DMS53 (cell line): Measurements from ENCODE around the gene SCD5.

Experiments used
- DNase-seq: peaks from one replicate; lab custom pipeline; 2025; lab: John Stamatoyannopoulos, UW

SCD5 gene

GRCh38 chr4:82691431-82691830, 107.2 kb downstream of the SCD5 start:
- no peak for DNase-seq

DNA sequence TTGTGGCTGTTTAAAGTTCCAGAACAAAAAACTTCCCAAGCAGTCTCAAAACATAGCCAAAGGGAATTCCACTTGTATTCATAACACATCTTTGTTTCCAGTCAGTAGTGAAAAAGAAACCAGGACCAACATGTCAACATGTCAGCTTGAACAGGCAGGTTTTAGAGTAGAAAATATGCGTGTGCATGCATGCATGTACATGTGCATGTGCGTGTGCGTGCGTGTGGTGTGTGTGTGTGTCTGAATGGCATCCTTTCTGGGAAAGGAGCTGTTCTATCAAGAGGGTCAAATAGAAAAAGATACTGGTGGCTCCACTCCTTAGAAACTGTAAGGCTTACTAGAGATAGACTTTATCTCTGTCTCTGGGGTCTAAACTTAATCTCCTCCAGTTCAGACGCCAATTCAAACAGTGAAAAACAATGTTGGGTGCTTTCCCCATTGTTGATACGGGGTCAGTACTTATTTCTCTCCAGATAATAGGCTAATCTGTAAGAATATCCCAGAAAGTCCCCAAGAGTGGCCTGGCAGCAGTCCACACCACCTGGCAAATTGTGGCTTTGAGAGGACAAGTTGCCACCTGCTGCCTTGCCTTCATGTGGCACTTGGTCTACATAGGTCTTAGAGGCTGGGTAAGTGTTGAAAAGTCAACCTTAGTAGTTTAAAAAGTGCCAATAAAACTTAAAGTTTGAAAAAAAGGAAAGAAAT, 110.4 kb downstream of the SCD5 start:
- no peak for DNase-seq

GRCh38 chr4:82687531-82687930, 111.1 kb downstream of the SCD5 start:
- no peak for DNase-seq

DNA sequence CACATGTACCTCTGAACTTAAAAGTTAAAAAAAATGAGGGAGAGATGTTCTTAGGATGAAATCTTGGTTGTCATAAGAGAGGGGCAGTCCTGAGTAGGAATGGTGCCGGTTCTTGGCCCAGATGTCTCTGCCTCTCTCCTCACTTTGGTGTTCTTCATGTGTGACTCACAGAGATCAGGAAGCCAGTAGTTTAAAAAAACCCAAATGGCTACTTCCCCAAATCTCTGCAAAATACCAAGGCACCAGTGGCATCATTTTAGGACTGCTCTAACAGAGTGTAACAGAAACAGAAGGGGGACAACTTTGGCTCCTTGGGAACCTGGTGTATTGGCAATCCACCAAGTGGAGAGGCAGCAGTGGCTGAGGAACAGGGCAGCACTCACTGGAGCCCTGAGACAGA, 116.8 kb downstream of the SCD5 start:
- DNase-seq: no peak

DNA sequence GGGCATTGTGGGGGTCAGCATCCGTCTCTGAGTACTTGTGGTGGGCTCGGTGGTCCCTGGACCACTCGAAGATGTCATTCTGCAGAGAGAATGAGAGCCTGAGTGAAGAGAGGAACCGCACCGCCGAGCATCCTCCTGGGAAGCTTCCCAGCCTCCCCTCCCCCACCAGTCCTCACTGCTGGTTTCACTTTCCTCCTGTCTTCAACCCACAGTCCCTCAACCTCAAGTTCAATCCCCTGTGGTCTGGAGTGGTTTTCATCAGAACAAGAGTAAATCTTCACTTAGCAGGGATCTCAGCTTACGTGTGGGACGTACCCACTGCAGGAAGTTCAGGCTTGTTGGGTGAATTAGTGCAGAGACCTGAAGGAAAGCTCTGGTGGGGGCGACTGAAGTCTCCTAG, 117.8 kb downstream of the SCD5 start:
- no peak for DNase-seq

DNA sequence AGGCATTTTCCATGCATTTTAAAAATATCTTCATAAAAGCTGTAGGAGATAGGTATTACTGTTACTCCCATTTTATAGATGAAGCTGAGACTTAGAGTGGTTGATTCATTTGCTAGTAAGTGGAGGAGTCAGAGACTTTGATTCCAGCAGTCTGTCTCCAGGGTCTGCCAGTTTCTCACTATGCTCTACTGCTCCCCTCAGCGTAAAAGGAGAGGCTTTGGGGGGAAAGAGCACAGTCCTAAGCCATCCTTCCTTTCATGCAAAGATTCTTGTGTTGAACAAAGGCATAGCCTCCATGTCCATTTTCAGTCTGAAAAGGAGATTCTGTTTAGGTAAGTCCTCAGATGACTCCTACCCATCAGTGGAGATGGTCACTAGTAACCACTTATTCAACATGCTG, 119.1 kb downstream of the SCD5 start:
- no peak for DNase-seq

GRCh38 chr4:82678051-82678450, 120.5 kb downstream of the SCD5 start:
- no peak for DNase-seq

DNA sequence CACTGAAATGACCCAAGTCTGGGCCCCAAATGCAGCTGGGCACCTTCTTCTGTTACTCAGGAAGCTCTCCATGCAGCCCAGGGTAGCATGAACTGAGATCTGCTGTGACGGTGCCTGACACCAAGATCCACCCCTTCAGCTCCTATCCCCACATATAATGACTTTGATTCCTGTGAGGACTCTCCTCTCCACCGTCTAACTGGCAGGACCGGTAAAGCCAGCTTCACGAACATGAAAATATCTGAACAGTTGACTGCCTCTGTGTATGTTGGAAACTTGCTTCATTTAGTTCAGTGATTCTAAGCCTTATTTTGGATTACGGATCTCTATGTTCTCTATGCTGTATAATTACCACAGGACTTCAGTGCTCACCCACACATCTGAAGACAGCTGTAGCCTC, 121.3 kb downstream of the SCD5 start:
- DNase-seq: peak; percentile 86

DNA sequence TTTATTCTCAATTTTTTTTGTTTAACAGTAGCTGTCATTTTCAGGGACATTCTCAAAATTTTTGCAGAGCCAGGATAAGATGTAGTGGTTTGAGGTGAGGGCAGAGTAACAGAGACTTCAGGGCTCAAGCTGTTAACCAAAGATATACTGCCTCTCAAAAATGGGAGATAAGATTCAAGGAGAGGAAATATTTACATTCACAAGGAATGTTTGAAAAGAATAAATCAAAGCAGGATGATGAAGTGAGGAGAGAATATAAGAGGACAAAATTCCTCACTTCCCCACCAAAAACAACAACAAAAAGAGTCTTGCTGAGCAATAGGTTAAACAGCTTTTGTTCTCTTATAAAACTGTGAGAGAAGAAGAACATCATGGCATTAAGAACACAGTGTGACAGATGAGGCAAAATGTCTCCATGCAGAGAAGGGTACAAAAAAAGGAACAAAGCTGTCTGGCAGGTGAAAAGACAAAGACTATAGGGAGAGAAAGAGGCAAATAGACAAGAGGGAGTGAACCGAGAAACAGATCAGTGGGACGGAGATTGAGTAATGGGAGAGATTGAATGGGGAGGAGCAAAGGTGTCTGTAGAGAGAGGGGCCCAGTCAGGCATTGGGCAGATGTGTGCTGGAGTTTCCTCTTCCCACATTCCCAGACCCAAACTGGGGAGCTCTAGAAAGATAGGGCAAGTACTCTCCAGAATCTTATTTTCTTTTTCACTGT, 130.7 kb downstream of the SCD5 start:
- DNase-seq: no peak

DNA sequence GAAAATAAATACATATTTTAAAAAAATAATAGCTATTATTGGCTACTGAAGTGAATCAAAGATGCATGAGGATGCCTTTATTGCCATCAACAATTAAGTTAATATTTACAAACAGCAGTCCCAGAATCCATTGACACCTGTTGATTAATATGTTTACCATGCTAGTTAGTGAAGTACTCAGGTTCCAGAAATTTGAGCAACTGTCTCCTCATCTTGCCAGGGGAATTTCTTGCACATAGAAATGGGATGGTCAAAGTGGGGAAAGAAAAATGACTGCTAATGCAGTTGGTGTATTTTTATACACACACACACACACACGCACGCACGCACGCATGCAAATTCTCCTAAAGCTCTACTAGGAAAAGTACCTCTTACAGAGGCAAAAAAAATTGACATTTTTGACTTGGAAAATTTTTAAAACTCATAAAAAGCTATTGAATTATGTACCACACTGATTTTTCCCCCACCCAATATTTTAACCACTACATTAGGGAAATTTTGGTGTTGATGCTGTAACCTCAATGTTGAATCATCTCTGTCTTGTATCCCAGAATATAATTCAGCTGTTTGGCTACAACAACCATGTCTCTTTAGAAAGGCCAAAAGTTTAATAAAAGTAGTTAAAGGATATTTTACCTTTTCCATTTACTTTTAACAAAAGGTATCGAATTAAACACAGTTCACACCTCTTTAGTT, 131.5 kb downstream of the SCD5 start:
- no peak for DNase-seq

DNA sequence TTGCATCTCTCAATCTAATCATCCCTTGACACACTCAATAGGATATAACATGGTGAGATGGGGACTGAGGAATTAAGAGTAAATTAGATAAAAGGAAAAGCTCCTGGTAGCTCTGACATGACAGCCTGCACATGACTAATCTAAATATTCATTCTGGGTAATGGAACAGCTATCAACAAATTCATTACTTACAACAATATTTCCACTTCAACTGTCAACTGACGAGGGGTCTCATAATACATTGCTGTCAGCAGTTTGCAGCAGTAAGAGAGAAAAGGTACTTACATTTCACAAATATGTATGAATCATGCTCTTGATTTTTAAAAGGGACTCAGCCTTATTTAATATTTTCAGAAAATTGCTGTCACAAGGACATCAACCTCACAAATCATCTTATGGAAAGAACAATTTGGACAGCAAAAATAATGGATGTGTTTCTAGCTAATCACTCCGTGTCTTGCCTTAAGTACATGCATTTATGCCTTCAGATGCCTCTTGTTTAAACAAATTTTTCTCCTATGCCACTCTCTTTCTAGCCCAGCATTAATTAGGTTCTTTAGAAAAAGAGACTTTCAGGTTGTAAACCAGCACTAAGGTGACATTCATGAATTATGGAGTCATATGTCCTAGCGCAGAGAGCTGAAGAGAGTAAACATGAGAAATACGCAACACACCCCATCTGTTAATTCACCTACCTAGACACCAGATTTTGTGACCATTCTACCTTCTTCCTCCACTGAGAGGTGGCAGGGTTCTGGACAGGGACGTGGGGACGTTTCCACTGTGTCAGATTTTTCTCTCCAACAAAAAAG, 137.2 kb downstream of the SCD5 start:
- DNase-seq: no peak

GRCh38 chr4:82652062-82652461, 146.5 kb downstream of the SCD5 start:
- no peak for DNase-seq

DNA sequence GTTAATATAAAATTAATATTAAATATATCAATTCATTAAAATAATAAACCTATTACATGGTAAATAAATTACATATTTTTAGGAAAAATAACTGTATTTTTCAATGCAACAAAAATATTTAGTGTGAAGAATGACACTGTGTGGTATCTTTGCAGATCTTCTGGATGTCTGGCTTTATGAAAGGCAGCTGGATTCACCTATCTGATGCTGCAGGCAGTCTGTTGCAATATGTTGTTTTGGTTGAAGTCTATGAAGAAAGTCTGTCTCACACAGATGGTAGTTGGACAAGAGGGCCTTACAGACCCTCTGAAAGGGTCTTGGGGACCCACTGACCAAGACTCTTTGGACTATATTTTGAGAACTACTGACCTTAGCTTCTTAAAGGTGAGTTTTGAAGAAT, 147.7 kb downstream of the SCD5 start:
- DNase-seq: no peak

- no peak for DNase-seq
Observed at GRCh38 chr4:82648356-82648755, 150.2 kb downstream of the SCD5 start.

DNA sequence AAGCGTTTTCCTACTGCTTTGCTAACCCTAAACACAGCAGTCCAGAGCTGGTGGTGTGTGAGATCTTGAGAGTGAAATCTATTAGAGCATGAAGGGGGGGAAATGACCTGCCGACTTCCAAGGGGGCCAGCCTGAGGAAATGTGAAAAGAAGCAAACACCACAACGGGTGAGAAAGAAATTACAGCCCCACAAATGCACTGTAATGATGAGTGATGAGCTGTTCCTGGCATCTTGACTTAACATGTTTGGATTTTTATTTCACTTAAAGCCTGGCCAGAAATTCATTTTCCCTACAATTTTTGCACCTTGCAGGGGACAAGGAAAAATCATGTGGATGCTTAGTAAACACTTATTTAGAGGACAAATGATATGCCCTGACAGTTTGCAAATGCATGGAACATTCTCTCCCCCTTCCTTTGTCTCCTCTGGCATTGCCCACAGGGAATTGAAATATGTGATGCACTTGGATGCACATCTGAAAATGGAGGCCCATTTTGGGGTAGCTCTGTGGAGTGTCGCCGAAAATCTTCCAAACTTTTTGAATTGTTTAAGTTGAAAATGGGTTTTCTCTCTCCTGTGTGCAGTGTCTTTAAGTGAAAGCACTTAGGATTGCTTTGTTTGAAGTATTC, 152.5 kb downstream of the SCD5 start:
- no peak for DNase-seq

GRCh38 chr4:82644734-82645126, 153.9 kb downstream of the SCD5 start:
- no peak for DNase-seq

DNA sequence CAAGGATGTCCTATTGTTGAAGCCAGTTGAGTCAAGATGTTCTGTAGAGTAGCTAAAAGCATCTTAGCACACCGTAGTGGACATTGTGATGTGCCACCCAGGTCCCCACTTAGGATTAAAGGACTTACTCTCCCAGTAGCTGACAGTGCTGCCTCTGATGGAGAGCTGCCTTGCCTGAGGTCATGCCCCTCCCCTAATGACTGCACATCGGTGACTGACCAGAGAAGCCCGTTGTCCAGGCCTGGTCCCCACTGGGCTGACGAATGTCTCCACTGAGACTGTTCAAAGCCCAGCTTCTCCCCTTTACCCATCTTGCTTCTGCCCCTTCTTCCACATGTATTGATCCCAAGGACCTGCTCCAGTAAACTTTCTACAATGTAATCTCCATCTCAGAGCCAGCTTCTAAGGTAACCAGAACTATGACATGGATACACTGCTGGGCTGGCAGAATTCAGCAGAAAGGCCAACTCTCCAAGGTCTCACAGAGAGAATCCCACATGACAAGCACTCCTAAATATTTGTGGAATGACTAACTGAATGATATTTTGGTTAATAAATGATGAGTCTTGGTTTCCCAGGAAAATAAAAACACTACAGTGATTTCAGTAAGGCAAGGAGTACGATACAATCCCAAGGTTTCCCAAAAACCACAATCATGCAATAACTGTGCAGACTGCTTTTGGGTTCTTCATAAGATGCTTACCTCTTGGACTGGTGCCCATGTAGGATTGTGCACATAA, 154.4 kb downstream of the SCD5 start:
- DNase-seq: no peak

DNA sequence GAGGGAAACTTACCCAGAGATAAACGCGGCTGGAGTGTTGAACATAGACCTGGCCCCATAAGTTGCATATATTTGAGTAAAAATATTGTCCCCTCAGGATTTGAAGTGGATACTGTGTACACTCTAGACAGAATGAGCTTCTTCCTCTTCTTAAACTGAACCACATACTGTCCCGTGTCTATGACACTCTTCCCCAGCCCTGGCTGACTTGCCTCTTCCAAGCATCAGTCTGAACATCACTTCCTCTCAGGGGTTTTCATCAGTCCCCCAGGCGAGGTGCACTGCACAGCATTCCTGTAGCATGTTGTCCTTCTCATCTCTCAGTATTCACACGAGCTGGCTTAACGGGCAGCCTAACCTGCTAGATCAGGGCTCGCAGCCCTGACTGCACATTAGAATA, 156.3 kb downstream of the SCD5 start:
- no peak for DNase-seq

DNA sequence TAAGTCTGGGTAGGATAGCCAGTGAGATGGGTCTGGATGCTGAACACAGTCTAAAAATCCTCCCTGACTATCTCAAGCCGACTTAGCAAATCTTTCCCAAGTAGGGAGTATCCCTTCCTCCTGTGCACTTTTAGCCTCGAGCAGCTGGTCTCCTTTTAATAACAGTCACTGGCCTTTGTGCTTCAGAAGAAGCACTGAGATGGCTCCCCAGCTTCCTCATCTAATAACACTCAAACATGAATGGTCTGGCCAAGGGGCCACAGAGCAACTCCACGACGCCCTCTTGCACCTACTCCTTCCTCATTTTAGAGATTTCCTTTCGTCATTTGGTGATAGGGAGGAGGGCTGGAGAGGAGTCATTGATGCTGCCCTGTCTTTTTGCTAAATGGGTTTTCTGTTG, 158.1 kb downstream of the SCD5 start:
- DNase-seq: no peak

DNA sequence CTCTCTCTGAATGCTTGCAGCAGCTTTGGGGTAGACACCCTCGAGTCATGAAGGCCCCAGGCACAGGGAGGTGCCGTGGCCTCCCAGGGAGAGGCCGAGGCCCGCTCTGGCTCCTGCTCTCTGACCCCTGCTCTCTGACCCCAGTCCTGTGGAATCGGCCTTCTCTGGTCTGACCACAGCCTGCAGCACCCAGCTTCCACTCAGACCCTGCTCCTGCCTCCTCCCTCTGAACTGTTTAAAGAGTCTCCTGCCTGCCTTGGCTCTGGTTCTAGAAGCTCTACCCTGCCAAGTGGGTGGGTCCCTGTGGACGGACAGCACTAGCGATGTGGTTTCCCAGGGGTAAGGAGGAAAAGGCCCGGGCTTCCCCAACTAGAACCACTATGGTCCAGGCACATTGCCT, 158.6 kb downstream of the SCD5 start:
- no peak for DNase-seq

DNA sequence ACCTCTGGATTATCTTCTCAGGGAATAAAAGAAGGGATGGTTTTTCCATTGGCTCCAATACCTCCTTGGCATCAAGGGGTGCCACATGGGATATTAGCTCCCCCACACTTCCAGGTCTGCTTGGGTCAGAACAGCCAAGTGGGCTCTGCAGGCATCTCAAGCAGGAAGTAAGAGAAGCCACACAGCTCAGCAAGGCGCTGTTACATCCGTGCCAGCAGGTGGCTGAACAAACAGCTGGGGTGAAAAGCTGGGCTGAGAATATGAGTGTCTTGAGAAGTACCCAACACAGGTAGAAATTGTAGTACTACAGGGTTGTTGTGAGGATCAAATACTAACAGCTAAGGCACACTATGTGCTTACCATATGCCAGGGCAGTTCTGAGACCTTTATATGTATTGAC, 160.1 kb downstream of the SCD5 start:
- peak; percentile 39 for DNase-seq
